ENCODE data around the gene TMEM130.

GRCh38 chr7:98815313-98815712 lies 54.5 kb downstream of the TMEM130 start:
- TF ChIP-seq CTCF (IDR thresholded peaks at IDR 0.05; ENCODE audit: poor library complexity, severe bottlenecking): no peak
- no peak for TF ChIP-seq RAD21 (conservative IDR thresholded peaks at IDR 0.05)
- TF ChIP-seq POLR2AphosphoS5 (IDR thresholded peaks at IDR 0.05): no peak
- no peak for TF ChIP-seq SMC3 (conservative IDR thresholded peaks at IDR 0.05; ENCODE audit: poor library complexity)
- TF ChIP-seq TAF1 (IDR thresholded peaks at IDR 0.05; ENCODE audit: low read depth): no peak

All from neural cell (in vitro differentiated cells).